HG03571 (cell line): ENCODE data around the gene SUMF1.

ENCODE experiments used
- ATAC-seq: cut with Tn5 transposase; IDR thresholded peaks from one replicate; pipeline ENCODE4 v1.9.1; 2021; ENCODE audit not compliant: unreplicated experiment

Gene SUMF1

GRCh38 chr3:4497843-4498324 lies 30.8 kb upstream of the SUMF1 start:
- ATAC-seq = no peak

DNA sequence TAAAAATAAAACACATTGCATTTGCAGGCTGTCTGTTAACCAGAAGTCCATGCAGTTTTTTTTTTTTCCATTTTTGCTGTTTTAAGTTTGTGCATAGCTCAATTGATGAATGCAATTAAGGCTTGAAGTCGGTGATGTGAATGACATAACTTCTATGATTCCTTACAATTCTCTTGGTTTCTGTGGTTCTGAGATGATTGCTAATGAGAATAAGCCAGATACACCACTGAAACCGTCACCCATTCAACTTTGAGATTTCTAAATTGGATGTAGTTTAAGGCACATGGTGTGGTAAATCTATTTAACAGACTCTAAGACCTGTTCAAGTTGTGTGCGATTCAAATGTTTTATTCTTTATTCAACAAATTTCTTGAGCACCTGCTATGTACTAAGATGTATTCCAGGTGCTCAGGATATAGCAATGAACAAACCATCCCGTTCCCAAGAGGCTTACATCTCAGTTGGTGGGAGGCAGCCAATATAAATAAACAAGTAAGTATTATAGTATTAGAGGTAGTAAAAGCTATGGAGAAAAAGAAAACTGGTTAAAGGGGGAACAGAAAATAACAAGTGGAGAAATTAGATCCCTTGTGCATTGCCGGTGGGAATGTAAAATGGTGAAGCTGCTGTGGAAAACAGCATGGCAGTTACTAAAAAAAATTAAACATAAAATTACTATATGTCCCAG lies 30.1 kb upstream of the SUMF1 start:
- no peak for ATAC-seq

DNA sequence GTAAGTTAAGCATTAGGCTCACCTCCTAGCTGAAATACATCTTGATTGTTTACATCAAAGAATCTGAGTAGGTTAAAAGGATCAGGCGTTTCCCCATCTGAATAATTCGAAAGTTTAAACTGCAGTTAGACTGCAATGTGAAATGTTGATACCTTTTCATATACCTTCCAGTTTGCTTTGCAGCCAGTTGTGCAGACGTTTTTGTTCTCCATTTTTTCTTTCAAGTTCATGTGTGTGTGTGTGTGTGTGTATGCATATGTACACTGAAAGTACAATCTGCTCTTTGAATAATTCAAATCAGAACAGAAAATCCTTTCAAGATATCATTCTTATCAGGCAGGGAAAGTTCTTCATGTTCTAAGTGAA lies 29.0 kb upstream of the SUMF1 start:
- no peak for ATAC-seq

- ATAC-seq = no peak
These were observed 28.4 kb upstream of the SUMF1 start for GRCh38 chr3:4495294-4496086.

DNA sequence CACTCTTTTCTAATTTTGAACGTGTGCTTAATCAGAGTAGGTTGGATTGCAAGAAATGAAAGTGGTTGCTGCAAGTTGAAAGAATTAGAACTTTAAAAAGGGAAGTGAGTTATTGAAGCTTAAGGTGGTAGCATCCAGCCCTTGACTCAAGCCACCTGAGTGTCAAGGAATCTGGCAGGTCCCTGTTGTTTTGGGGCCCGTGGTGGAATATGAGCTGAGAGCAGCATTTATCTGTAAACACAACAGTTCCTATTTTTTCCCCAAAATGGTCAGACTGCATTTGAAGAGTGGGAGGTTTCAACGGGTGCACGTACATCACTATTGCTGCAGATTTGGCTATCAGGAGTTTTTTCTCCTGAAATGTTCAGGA lies 27.8 kb upstream of the SUMF1 start:
- ATAC-seq = no peak

DNA sequence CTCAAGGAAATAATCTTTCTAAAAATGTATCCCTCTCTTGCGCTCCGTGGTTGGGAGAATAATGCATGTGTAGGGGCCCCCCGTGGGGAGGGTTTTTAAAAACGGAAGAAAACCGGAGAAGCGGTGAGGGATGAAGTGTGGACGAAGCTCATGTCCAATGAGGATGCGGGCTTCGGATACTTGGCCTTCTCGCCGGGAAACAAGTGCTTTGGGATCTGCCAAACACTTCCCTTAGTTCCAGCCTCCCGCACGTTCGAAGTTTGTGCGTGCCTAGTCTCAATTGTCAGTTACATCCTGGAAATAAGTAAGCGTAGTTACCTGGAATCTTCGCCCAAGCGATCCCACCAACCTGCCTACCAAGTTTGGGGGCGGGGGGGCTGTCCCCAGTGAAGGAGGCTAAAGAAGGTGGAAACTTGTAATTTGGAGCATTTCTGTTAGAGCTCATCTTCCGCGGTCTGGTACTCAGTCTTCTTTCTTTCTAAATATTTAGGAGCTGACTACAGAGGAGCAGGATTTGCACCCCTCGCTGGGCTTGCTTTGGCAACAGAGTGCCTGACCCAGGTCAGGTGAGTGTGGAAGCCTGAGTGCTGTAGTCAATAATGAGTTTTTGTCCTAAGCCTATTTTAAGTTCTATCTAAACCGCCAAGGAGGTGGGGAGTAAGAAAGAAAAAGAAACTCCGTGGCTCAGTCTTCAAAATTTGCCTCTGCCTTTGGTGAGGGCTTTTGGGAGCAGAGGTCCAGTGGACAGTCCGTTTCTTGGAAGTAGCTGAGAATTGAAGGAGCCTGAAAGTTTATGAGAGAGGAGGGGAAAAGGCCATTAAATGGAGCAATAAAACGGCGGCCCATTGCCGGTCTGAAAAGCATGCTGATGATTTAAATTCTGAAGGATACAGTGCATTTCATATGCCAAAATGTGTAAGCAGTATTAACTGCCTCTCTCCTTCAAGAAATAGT lies 27.1 kb upstream of the SUMF1 start:
- no peak for ATAC-seq

DNA sequence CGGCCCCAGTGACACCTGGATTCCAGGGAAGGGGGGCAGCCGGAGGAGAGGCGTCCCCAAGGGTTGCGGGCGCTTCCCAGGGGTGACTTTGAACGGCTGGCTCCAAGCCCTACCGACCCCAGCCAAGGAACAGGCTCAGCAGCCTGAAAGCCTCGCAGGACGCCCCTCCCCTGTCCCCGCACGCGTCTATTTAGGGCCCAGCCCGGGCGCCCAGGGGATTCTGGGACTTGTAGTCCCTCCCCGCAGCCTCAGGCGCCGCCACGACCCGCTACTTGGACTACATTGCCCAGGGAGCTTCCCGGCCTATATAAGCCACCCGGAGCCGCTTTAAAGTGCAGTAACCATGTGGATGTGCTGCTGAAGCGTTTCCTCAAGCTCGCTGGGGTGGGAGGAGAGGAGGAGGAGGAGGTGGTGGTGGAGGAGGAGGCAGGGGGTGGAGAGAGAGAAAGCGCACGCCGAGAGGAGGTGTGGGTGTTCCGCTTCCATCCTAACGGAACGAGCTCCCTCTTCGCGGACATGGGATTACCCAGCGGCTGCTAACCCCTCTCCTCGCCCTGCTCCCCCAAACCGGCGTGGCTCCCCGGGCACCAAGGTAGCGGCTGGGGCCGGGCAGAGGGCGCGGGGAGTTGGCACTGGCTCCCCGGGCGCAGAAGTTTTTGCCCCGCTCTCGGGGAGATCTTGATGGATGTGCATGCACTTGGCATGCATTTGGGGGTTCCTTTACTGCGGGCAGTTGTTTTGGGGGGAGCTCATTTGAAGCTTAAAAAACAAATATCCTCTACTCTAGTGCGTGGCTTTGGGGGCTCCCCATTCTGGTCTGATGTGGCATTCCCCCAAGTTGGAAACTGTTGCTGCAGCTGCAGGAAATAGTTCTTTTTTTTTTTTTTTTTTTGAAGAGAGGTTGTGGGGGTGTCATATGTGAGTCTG lies 26.2 kb upstream of the SUMF1 start, which contains the start of gene ITPR1:
Gene ITPR1, plus strand, starts transcription at position 335 of the 927 bp plus-strand sequence. CDS start 23,144 bp downstream, outside the sequence.
- ATAC-seq = peak; percentile 92

DNA sequence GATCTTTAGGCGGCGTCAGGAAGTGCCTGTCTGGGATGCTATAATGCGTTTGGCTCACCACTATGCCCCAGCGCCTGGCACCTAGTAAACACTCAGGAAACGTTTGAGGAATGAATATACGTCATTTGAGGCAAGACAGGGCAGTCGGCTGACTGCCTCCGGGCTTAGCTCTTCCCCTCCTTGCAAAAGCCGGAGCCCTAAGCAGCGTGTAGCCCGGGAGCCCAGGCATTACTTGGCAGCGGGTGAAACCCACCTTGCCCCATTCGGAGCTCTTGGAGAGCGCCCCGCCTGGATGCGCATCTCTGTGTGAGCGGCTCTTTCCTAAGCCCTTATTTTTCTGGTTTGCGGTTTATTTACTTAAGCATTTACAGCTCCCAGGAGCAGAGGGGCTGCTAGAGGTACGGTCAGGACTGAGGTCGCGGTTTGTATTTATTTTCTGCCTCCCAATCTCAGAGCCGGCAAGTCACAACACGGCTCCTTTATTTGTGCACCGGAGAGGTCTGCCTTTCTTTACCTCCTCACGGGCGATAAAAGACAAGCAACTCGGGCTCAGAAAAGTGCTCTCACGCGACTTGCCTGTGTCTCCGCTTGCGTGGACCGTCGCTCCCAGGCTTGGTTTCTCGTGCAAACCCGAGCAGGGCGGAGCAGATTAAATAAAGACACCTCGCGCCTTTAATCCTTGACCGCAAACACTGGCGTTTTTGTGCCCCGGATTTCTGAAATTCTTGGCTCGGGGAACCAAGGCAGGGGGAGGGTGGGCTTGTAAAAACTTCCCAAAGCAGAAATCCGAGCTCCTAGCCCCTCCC lies 25.3 kb upstream of the SUMF1 start:
- peak; percentile 2 for ATAC-seq

- no peak for ATAC-seq
These were observed 24.8 kb upstream of the SUMF1 start for GRCh38 chr3:4491855-4492207.

GRCh38 chr3:4478261-4478660 lies 11.2 kb upstream of the SUMF1 start:
- no peak for ATAC-seq

DNA sequence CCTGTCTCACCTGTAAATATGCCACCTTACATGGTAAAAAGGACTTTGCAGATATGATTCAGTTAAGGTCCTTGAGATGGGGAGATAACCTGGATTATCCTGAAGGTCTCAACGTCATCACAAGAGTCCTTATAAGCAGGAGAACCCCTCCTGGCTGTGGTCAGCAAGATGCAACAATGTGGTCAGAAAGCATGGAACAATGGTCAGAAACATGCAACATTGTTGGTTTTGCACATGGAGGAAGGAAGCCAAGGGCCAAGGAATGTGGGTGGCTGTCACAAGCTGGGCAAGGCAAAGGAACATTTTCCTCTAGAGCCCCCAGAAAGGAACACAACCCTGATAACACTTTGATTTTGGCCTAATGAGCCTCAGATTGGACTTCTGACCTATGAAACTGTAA lies 9.4 kb upstream of the SUMF1 start:
- no peak for ATAC-seq

- no peak for ATAC-seq
These were observed 8.7 kb upstream of the SUMF1 start for GRCh38 chr3:4475804-4476203.

- peak; percentile 60 for ATAC-seq
These were observed 7.8 kb upstream of the SUMF1 start for GRCh38 chr3:4474683-4475490.

DNA sequence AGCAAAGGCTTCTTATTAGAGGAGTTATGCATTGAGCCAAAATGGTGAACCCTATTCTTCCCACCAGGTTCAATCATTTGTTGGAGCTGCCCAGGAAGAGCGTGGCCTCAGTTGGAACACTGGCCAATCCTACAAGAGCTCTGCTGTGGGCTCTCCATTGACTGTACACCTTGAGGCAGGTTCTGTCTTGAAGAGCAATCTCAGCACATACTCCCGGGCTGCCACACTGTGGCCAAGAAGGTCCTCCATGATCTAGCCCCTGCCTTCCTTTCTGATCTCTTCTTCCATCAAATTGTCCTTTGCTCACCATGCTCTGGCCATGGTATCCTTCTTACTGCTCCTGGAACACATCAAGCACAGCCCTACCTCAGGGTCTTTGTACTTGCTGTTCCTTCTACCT lies 5.7 kb upstream of the SUMF1 start:
- no peak for ATAC-seq

- no peak for ATAC-seq
These were observed 5.2 kb upstream of the SUMF1 start for GRCh38 chr3:4472312-4472711.

DNA sequence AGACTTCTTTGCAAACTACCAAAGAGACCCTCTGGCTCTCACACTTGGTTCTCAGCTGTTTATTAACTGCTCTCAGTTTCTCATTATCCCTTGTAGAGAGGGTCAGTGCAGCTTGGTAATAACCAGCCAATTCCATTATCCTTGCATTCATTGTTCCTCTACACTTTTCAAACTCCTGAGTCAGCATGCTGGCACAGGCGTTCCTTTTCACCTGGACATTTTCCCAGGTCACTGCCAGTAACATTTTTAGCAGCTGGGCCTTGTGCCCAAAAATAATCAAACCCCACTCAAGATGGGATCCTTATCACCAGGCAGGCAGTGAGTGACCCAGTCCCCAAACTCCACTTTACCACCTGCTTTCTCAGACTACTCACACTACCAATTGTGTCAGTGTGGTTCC lies 4.8 kb upstream of the SUMF1 start:
- ATAC-seq = no peak

- ATAC-seq = no peak
These were observed 426 bp upstream of the SUMF1 start for GRCh38 chr3:4467522-4467867.

- no peak for ATAC-seq
These were observed 2.5 kb downstream of the SUMF1 start for GRCh38 chr3:4464576-4464975.
